HG02852 (cell line): ENCODE data around the gene ITGB8.

Source experiments
- ATAC-seq: cut with Tn5 transposase; IDR thresholded peaks from one replicate; pipeline ENCODE4 v1.9.1; 2021; ENCODE audit warnings: mild to moderate bottlenecking, moderate library complexity; ENCODE audit not compliant: unreplicated experiment

ITGB8 gene

DNA sequence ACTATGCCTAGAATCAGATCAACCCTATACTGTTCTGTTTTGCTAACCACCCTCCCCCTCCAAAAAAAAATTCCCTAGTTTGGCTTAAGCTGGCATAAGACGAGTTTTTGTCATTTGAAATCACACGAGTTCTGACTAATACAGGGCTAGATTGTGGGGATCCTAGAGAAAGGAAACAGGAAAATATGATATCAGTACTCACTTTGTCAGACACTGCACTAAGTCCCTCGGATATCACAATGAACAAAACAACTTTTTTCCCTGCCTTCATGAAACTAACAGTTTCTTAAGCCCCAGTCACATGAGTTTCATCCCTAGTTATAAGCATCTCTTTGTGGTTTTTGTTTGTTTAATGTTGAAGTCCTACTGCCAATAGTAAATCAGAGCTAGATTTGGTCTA, 118.5 kb downstream of the ITGB8 start:
- no peak for ATAC-seq

DNA sequence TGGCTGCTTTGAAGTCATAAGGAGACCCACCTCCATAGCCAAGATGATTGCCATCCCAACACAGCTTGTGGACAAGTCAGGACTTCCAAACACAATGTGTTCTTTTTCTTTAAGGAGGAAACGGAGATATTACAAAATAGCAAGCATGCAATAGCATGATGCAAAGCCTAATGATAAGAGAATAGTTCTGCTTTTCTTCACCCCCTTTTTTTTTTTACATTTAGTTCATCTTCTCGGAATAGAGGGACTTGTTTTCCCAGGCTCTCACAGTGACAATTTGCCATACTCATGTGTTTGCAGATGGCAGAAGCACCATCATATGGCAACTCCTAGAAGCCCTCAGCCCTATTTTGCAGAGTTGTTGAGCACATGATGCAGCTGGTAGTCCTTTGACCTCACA, 119.8 kb downstream of the ITGB8 start:
- no peak for ATAC-seq

DNA sequence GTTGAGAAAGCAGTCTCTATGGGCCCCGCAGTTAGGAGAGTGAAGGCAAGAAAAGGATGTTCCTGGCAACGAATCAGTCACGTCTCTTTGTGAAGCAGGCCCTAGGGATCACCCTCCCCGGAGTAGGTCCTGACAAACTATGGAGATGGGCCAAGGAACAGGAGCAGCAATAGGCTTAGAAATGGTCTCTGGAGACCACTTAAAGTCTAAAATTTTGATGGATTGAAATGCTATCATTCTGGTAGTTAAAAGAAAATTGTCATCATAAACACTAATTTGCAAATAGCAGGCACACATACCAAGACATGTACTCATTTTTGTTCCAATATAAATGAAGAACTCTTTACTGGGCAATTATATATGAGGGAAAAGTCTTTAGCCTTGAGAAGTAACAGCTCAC, 123.5 kb downstream of the ITGB8 start:
- no peak for ATAC-seq

DNA sequence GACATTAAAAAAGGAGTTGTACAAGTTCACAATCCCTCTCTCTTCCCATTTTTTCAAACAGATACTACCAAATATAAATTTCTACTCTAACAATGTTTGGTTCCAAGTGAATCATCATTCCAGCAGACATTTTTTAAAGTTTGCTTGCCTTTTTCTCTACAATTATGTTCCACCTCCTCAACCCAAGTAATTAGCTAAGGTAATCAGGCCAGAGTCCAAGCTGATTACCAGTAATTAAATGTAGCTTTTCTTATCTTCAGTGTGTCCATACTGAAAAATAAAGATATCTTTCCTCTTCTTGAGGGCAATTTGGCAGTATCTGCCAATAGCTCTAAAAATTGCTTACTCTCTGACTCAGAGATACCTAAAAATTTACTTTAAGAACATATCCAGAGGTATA, 126.0 kb downstream of the ITGB8 start:
- ATAC-seq: no peak

DNA sequence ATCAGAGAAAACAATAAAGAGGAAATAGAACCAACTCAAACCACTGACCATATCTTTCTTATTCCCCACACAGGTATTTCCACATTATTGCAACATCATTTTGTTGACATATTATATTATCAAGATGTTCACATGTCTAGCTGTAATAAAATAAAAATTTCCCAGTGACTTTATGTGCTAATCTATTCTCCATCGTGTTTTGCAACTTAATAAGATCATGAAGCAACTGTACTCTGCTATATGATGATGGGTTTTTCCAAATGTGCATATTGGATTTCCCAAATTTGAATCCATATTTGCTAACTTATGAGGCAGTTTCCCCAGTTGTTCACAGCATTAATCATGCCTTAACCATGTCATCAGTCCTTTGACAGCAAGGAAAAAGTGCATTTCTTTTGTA, 127.8 kb downstream of the ITGB8 start:
- ATAC-seq: no peak

DNA sequence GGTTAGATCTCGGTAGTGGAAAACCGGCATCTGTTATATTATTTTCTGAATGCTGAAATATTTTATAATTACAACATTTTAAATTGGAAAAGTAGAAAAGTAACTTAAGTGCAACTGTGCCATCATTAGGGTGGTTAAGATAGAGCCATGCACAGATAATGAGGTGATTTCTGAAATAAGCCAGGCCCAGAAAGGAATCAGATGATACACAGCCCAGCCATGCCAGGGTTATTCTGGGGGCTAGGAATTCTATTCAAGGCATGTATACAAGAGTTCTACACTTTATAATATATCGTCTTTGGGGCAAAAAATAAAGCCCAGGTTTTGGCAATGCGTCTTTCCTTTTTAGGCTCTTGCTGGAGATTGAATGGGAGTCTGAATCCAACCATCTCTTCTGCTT, 128.7 kb downstream of the ITGB8 start:
- ATAC-seq: no peak

DNA sequence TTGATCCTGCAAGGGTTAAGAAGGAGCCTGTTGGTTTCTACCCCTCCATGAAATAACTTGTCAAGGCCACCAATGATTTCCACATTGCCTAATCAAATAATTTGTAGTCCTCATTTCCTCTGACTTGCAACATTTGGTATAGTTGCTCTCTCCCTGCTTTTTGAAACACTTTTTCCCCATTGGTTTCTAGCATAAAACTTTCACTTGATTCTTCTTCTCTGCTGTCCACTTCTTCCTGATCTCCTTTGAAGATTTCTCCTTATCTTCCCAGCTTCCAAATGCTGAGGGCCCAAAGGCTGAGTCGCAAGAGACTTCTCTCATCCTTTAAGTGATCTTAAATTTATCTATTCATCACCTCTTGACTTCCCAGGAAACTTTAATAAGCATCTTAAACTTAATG, 134.2 kb downstream of the ITGB8 start:
- no peak for ATAC-seq
